ENCODE measurements around the gene DMD.

DNA sequence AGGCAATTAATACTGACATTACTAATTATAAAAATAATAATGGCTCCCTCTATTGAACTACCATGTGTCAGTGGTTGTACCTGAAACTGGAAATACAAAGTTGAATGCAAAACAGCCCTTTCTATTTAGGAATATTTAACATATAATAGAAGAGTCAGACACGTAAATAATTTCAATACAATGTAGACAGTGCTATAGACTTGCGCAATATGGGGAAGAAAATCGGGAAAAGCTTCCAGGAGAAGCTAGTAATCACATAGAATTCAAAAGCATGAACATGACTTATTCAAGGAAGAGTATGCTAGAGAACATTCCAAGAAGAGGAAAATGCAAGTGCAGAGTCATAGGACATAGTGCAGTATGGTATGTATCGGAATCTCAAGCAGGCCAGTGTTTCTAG is 1730.7 kb downstream of the DMD start:
- TF ChIP-seq EP300 (IDR thresholded peaks at IDR 0.05) (no peak), POLR2AphosphoS5 (IDR thresholded peaks at IDR 0.05) (no peak), POLR2A (IDR thresholded peaks at IDR 0.05) (no peak)
- TF ChIP-seq, protein P1, sequence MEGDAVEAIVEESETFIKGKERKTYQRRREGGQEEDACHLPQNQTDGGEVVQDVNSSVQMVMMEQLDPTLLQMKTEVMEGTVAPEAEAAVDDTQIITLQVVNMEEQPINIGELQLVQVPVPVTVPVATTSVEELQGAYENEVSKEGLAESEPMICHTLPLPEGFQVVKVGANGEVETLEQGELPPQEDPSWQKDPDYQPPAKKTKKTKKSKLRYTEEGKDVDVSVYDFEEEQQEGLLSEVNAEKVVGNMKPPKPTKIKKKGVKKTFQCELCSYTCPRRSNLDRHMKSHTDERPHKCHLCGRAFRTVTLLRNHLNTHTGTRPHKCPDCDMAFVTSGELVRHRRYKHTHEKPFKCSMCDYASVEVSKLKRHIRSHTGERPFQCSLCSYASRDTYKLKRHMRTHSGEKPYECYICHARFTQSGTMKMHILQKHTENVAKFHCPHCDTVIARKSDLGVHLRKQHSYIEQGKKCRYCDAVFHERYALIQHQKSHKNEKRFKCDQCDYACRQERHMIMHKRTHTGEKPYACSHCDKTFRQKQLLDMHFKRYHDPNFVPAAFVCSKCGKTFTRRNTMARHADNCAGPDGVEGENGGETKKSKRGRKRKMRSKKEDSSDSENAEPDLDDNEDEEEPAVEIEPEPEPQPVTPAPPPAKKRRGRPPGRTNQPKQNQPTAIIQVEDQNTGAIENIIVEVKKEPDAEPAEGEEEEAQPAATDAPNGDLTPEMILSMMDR (IDR thresholded peaks at IDR 0.05), result no peak
